HepG2 (cell line): ENCODE results near the gene KRTAP10-2. TPM values are rescaled to one million over a fixed set of nuclear protein-coding genes. Genes with fewer than 3 reads are reported as not detected.

ENCODE experiments used
- ATAC-seq: fragments of 200-7000 bp; cut with Tn5 transposase; 3 replicates; pipeline ENCODE4 v1.9.1; 2020; ENCODE audit warnings: mild to moderate bottlenecking, moderate library complexity
- BruUV-seq: library from RNA; stranded (reverse); fragments of 400-500 nt; replicated peaks from 2 replicates; lab custom pipeline; 2021; lab: Mats Ljungman, UMichigan
- CTCF ChIA-PET: fragments of 300-600 bp; formaldehyde crosslinking; extraction: SDS; loops from one replicate; lab custom pipeline; 2021; ENCODE audit warnings: low total read pairs, inconsistent platforms, low intra/inter-chr PET ratio; lab: Yijun Ruan, JAX
- POLR2A ChIA-PET: fragments of 350-600 bp; sonication (Branson Sonifier 250); formaldehyde crosslinking; loops from one replicate; lab custom pipeline; 2020; ENCODE audit warnings: antibody characterized with exemption, inconsistent platforms; lab: Yijun Ruan, JAX
- DNase-seq: peaks from one replicate; pipeline ENCODE4 v3.0.0-alpha.2; 2015; ENCODE audit warnings: low spot score
- FAIRE-seq: peaks from 3 replicates; lab custom pipeline; 2011; peaks lifted over from hg19 to GRCh38; lab: Jason Lieb, UNC
- H2AFZ ChIP-seq: one replicate; pipeline ENCODE4 v1.6.1; 2011; ENCODE audit warnings: low read length, inconsistent platforms
- H3K27ac ChIP-seq: fragments of 300-600 bp; 3 replicates; pipeline ENCODE4 v1.8.0; 2011; ENCODE audit warnings: mixed run types, mild to moderate bottlenecking, mixed read lengths, low read length, inconsistent platforms; ENCODE audit not compliant: insufficient read depth; ENCODE audit errors: extremely low read length
- H3K27me3 ChIP-seq, 2 experiments: fragments of 200-600 bp in 1 of 2; 2 replicates in 1 of 2; 3 replicates in 1 of 2; pipeline versions ENCODE4 v1.6.0 to v1.8.0; 2011; ENCODE audit warnings: low read length in 2 of 2, mild to moderate bottlenecking in 2 of 2, moderate library complexity in 2 of 2, inconsistent platforms in 1 of 2; ENCODE audit not compliant: insufficient read depth in 2 of 2, control insufficient read depth in 1 of 2
- H3K36me3 ChIP-seq, 2 experiments: fragments of 200-600 bp in 1 of 2; replicated peaks in 1 of 2; 2 replicates in 1 of 2; 3 replicates in 1 of 2; pipeline versions ENCODE4 v1.5.1 to v1.8.0; 2011; ENCODE audit warnings: low read length in 2 of 2, inconsistent platforms in 1 of 2; ENCODE audit not compliant: insufficient read depth in 2 of 2, control insufficient read depth in 1 of 2
- H3K4me1 ChIP-seq: 2 replicates; pipeline ENCODE4 v1.5.1; 2012; ENCODE audit warnings: low read length, inconsistent platforms; ENCODE audit not compliant: insufficient read depth
- H3K4me2 ChIP-seq: 2 replicates; pipeline ENCODE4 v1.6.0; 2011; ENCODE audit warnings: low read depth, low read length, inconsistent platforms
- H3K4me3 ChIP-seq, 3 experiments: fragments of 200-600 bp in 1 of 3; sonication (generic), shearing (Covaris generic) in 1 of 3; replicated peaks in 1 of 3; 2 replicates each; pipeline ENCODE4 v1.5.1; 2011 to 2016; ENCODE audit warnings: low read length in 3 of 3, inconsistent platforms in 2 of 3, low read depth in 2 of 3, mild to moderate bottlenecking in 2 of 3, control low read depth in 1 of 3, mixed read lengths in 1 of 3; ENCODE audit not compliant: insufficient read depth in 1 of 3
- H3K79me2 ChIP-seq: one replicate; pipeline ENCODE4 v1.6.1; 2011; ENCODE audit warnings: low read length, inconsistent platforms; ENCODE audit not compliant: insufficient read depth
- H3K9ac ChIP-seq: 2 replicates; pipeline ENCODE4 v1.6.0; 2011; ENCODE audit warnings: mild to moderate bottlenecking, low read depth, low read length, inconsistent platforms; ENCODE audit not compliant: insufficient read depth
- H3K9me3 ChIP-seq: 2 replicates; pipeline ENCODE4 v1.5.1; 2012; ENCODE audit warnings: mild to moderate bottlenecking, low read length
- H4K20me1 ChIP-seq: 2 replicates; pipeline ENCODE4 v1.6.0; 2011; ENCODE audit warnings: inconsistent platforms, mild to moderate bottlenecking, low read length, moderate library complexity; ENCODE audit not compliant: insufficient read depth
- JARID2 ChIP-seq: sonication (generic); formaldehyde crosslinking; IDR thresholded peaks from 2 replicates; pipeline ENCODE4 v1.8.1; 2023; ENCODE audit warnings: missing genetic modification reagents, inconsistent platforms; ENCODE audit not compliant: insufficient replicate concordance
- JDP2 ChIP-seq: sonication (generic); formaldehyde crosslinking; IDR thresholded peaks from 2 replicates; pipeline ENCODE4 v1.8.1; 2022; ENCODE audit warnings: missing genetic modification reagents, borderline replicate concordance
- MTA1 ChIP-seq: sonication (generic); formaldehyde crosslinking; IDR thresholded peaks from 2 replicates; pipeline ENCODE4 v1.4.0; 2020; ENCODE audit warnings: missing genetic modification reagents, mild to moderate bottlenecking, borderline replicate concordance
- SMYD3 ChIP-seq: sonication (generic); formaldehyde crosslinking; IDR thresholded peaks from 2 replicates; pipeline ENCODE4 v1.8.1; 2023; ENCODE audit warnings: mild to moderate bottlenecking, missing genetic modification reagents
- ZEB1 ChIP-seq: IDR thresholded peaks from 2 replicates; pipeline ENCODE4 v1.6.1; 2012; ENCODE audit warnings: mild to moderate bottlenecking, low read depth, inconsistent platforms; ENCODE audit not compliant: insufficient replicate concordance
- ZNF24 ChIP-seq: fragments of 450-650 bp; IDR thresholded peaks from 2 replicates; pipeline ENCODE4 v1.6.1; 2017; ENCODE audit warnings: antibody characterized with exemption, mild to moderate bottlenecking
- ZNF383 ChIP-seq: sonication (generic); formaldehyde crosslinking; IDR thresholded peaks from 2 replicates; pipeline ENCODE4 v1.4.0; 2020; ENCODE audit warnings: missing genetic modification reagents, mild to moderate bottlenecking, borderline replicate concordance
- ZNF484 ChIP-seq: sonication (generic); formaldehyde crosslinking; IDR thresholded peaks from 2 replicates; pipeline ENCODE4 v1.5.1; 2020; ENCODE audit warnings: mild to moderate bottlenecking, low read depth, missing genetic modification reagents, borderline replicate concordance
- ZNF549 ChIP-seq: sonication (generic); formaldehyde crosslinking; IDR thresholded peaks from 2 replicates; pipeline ENCODE4 v1.5.0; 2020; ENCODE audit warnings: missing genetic modification reagents
- ZNF616 ChIP-seq: sonication (generic); formaldehyde crosslinking; IDR thresholded peaks from 2 replicates; pipeline ENCODE4 v1.5.0; 2020; ENCODE audit warnings: low read depth, mild to moderate bottlenecking, missing genetic modification reagents
- ZSCAN29 ChIP-seq: sonication (generic); formaldehyde crosslinking; conservative IDR thresholded peaks from 2 replicates; pipeline ENCODE4 v1.4.0; 2020; ENCODE audit warnings: mild to moderate bottlenecking, missing genetic modification reagents
- WGBS: methylation state at CpG from one replicate; pipeline ENCODE4 v1.1.6; 2017; ENCODE audit warnings: low lambda C conversion rate; 5-methylcytosine and 5-hydroxymethylcytosine counted together
- in situ Hi-C: cut with HindIII; loops from 2 replicates; pipeline ENCODE4 v1.10.0; 2017; ENCODE audit warnings: low pct_unique_long_range_greater_than_20kb; ENCODE audit not compliant: extremely low pct_ligation_motif_present
- intact Hi-C: fragments of 100-400 bp; cut with micrococcal nuclease; formaldehyde crosslinking; loops from one replicate; pipeline ENCODE4 v1.10.0; 2022; ENCODE audit not compliant: unreplicated experiment
- polyA plus RNA-seq, 8 experiments: library from polyadenylated mRNA; depleted of rRNA in 3 of 8; stranded (reverse) in 7 of 8; unstranded in 1 of 8; fragments of >200 nt; fragmentation: Illumina TruSeq in 4 of 8; extraction: Trizol in 4 of 8; gene quantifications; 2 replicates each; pipeline versions ENCODE4 v1.2.1 to v1.2.3, GENCODE V29; 2011 to 2016; ENCODE audit warnings: low read depth in 4 of 8, missing spikeins in 1 of 8, mixed read lengths in 1 of 8; ENCODE audit not compliant: insufficient read depth in 1 of 8
- total RNA-seq, 5 experiments: library from RNA; depleted of rRNA; stranded (reverse); fragments of >200 nt; fragmentation: Illumina TruSeq; extraction: Trizol; gene quantifications; 2 replicates each; pipeline ENCODE4 v1.2.3, GENCODE V29; 2016; ENCODE audit warnings: low read depth in 1 of 5
- TF ChIP-seq, protein P1 (sequence below): sonication (generic); formaldehyde crosslinking; IDR thresholded peaks from 2 replicates; pipeline ENCODE4 v1.4.0; 2020; ENCODE audit warnings: missing genetic modification reagents
- TF ChIP-seq, protein P2 (sequence below): sonication (generic); formaldehyde crosslinking; IDR thresholded peaks from 2 replicates; pipeline ENCODE4 v1.4.0; 2020; ENCODE audit warnings: missing genetic modification reagents
- TF ChIP-seq, protein P3 (sequence below): IDR thresholded peaks from 2 replicates; pipeline ENCODE4 v1.6.1; 2018; ENCODE audit warnings: missing genetic modification reagents, mild to moderate bottlenecking, missing compliant biosample characterization
- TF ChIP-seq, protein P4 (sequence below): sonication (generic); formaldehyde crosslinking; conservative IDR thresholded peaks from 2 replicates; pipeline ENCODE4 v1.8.0; 2022; ENCODE audit warnings: mild to moderate bottlenecking, moderate library complexity, missing genetic modification reagents
- TF ChIP-seq, protein P5 (sequence below): sonication (generic); formaldehyde crosslinking; IDR thresholded peaks from 2 replicates; pipeline ENCODE4 v1.8.1; 2023; ENCODE audit warnings: mild to moderate bottlenecking, moderate library complexity, missing genetic modification reagents

The KRTAP10-2 gene
- total and polyA plus RNA-seq, 2 of the 13 experiments (the other 11 are each of a cell fraction or from before 2014, with no cell fraction given): not detected

DNA sequence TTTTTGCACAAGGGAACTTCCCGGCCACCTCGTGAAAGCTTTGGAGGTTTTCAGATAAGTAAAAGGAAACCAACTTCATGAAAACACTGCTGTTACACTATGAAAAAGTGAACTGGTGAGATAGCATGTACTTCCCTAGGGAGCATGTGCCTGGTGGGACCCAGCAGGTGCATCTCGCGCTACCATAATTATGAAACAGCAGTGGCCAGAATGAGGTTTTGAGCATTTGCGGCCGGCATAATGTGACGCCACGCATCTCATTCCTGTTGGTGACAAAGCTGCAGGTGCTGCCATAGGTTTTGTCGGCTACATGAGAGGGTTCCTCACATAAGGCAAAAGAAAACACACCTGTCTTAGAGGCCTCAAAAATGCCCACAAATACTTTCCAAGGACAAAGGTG is 5.6 kb upstream of the KRTAP10-2 start:
- H3K4me2 ChIP-seq: no peak overlapping the region
- FAIRE-seq (no peak), ATAC-seq (no peak), DNase-seq (no peak)
- in situ Hi-C loops (no loop called here), intact Hi-C loops (no loop called here)
- peaks cover 0 to 11% of the 10 kb centered on the region in 2 experiments; a peak in 2 of 5 replicates for H3K27me3 ChIP-seq
- WGBS: 74% methylated on average over 9 of the region's 9 CpGs
- ChIA-PET CTCF (no interaction called here), POLR2A (no interaction called here)
- no peak overlapping the region for H2AFZ ChIP-seq
- no peaks in the 10 kb centered on the region for H4K20me1 ChIP-seq
- no peaks in the 10 kb centered on the region for H3K36me3 ChIP-seq
- no peak overlapping the region for H3K4me3 ChIP-seq
- H3K79me2 ChIP-seq: no peaks in the 10 kb centered on the region
- no peaks in the 10 kb centered on the region for H3K4me1 ChIP-seq
- H3K9ac ChIP-seq: no peak overlapping the region
- BruUV-seq: no TSS peak
- TF ChIP-seq ZNF484 (no peak), ZNF549 (CRISPR knock-in tag) (no peak), JARID2 (CRISPR knock-in tag) (no peak), MTA1 (no peak), ZNF24 (no peak), JDP2 (CRISPR knock-in tag) (no peak), ZNF616 (no peak), SMYD3 (no peak), ZEB1 (no peak), ZSCAN29 (CRISPR knock-in tag) (no peak), ZNF383 (CRISPR knock-in tag) (no peak)
- TF ChIP-seq, protein P1, sequence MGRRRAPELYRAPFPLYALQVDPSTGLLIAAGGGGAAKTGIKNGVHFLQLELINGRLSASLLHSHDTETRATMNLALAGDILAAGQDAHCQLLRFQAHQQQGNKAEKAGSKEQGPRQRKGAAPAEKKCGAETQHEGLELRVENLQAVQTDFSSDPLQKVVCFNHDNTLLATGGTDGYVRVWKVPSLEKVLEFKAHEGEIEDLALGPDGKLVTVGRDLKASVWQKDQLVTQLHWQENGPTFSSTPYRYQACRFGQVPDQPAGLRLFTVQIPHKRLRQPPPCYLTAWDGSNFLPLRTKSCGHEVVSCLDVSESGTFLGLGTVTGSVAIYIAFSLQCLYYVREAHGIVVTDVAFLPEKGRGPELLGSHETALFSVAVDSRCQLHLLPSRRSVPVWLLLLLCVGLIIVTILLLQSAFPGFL (CRISPR knock-in tag): no peak
- TF ChIP-seq, protein P2, sequence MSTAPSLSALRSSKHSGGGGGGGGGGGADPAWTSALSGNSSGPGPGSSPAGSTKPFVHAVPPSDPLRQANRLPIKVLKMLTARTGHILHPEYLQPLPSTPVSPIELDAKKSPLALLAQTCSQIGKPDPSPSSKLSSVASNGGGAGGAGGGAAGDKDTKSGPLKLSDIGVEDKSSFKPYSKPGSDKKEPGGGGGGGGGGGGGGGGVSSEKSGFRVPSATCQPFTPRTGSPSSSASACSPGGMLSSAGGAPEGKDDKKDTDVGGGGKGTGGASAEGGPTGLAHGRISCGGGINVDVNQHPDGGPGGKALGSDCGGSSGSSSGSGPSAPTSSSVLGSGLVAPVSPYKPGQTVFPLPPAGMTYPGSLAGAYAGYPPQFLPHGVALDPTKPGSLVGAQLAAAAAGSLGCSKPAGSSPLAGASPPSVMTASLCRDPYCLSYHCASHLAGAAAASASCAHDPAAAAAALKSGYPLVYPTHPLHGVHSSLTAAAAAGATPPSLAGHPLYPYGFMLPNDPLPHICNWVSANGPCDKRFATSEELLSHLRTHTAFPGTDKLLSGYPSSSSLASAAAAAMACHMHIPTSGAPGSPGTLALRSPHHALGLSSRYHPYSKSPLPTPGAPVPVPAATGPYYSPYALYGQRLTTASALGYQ (CRISPR knock-in tag): no peak
- TF ChIP-seq, protein P3, sequence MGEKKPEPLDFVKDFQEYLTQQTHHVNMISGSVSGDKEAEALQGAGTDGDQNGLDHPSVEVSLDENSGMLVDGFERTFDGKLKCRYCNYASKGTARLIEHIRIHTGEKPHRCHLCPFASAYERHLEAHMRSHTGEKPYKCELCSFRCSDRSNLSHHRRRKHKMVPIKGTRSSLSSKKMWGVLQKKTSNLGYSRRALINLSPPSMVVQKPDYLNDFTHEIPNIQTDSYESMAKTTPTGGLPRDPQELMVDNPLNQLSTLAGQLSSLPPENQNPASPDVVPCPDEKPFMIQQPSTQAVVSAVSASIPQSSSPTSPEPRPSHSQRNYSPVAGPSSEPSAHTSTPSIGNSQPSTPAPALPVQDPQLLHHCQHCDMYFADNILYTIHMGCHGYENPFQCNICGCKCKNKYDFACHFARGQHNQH (CRISPR knock-in tag): no peak
- TF ChIP-seq, protein P4, sequence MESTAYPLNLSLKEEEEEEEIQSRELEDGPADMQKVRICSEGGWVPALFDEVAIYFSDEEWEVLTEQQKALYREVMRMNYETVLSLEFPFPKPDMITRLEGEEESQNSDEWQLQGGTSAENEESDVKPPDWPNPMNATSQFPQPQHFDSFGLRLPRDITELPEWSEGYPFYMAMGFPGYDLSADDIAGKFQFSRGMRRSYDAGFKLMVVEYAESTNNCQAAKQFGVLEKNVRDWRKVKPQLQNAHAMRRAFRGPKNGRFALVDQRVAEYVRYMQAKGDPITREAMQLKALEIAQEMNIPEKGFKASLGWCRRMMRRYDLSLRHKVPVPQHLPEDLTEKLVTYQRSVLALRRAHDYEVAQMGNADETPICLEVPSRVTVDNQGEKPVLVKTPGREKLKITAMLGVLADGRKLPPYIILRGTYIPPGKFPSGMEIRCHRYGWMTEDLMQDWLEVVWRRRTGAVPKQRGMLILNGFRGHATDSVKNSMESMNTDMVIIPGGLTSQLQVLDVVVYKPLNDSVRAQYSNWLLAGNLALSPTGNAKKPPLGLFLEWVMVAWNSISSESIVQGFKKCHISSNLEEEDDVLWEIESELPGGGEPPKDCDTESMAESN (CRISPR knock-in tag): no peak
- TF ChIP-seq, protein P5, sequence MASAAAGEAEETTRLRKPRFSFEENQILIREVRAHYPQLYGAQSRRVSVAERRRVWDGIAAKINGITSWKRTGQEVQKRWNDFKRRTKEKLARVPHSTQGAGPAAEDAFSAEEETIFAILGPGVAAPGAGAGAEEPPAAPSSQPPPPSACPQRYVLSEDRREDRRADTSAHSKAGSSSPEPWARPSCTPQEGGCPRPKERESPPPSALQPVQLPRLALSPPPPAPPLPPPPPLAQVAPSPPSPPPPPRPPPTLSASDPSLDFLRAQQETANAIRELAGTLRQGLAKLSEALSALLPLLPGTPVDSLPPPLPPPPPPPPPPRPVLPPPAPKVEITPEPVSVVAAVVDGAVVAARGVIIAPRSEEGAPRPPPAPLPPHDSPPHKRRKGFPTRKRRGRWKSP (CRISPR knock-in tag): no peak
- H3K9me3 ChIP-seq: no peaks in the 10 kb centered on the region
- no peak overlapping the region for H3K27ac ChIP-seq
